GM23338 (cell line): Measurements from ENCODE around the gene DPY19L2.
"Not testable (repeated sequence)": the region's sequence is repeated elsewhere in the genome, so short reads cannot be mapped to it uniquely, and the experiment has no call there.

Experiments used
- CREB1 ChIP-seq: fragments of 250-450 bp; sonication (Bioruptor Pico); IDR thresholded peaks from 2 replicates; pipeline ENCODE4 v1.5.0; 2020; ENCODE audit warnings: low read depth, mild to moderate bottlenecking, moderate library complexity
- CTCF ChIP-seq, 2 experiments: fragments of 200-600 bp in 1 of 2; sonication (generic) in 1 of 2; conservative IDR thresholded peaks; 2 replicates each; pipeline versions ENCODE4 v1.5.1 to v1.6.1; 2016 to 2017; ENCODE audit warnings: antibody characterized with exemption in 2 of 2, low read depth in 2 of 2, mild to moderate bottlenecking in 2 of 2, moderate library complexity in 1 of 2
- EZH2 ChIP-seq: fragments of 200-600 bp; sonication (generic); IDR thresholded peaks from one replicate; pipeline ENCODE4 v1.8.0; 2017; ENCODE audit warnings: antibody characterized with exemption, mild to moderate bottlenecking, low read depth; ENCODE audit not compliant: unreplicated experiment
- POLR2AphosphoS5 ChIP-seq: IDR thresholded peaks from 2 replicates; pipeline ENCODE4 v1.6.1; 2016; ENCODE audit warnings: antibody characterized with exemption, low read depth
- REST ChIP-seq: IDR thresholded peaks from one replicate; pipeline ENCODE4 v1.6.1; 2018; ENCODE audit warnings: antibody characterized with exemption; ENCODE audit not compliant: unreplicated experiment
- STAT1 ChIP-seq: IDR thresholded peaks from one replicate; pipeline ENCODE4 v1.6.1; 2016; ENCODE audit warnings: antibody characterized with exemption; ENCODE audit not compliant: unreplicated experiment

GRCh38 chr12:63549034-63549433, 119.3 kb downstream of the DPY19L2 start:
- TF ChIP-seq CTCF (conservative IDR thresholded peaks at IDR 0.05; ENCODE audit: low read depth in 2 of 2); CREB1; EZH2; REST; STAT1; POLR2AphosphoS5: not testable (repeated sequence)
